Kidney (tissue), 14 donors: ENCODE data around the gene NRXN3. TPM values are rescaled to one million over a fixed set of nuclear protein-coding genes. Genes with fewer than 3 reads are reported as not detected.

Source experiments
- DNase-seq, 5 donors: peaks; one replicate each; pipeline ENCODE4 v3.0.0-alpha.2; 2013 to 2020
- FAIRE-seq: peaks from 2 replicates; lab custom pipeline; 2012; peaks lifted over from hg19 to GRCh38; lab: Jason Lieb, UNC
- H3K27ac ChIP-seq, 2 donors: one replicate each; pipeline ENCODE4 v1.7.0; 2013; ENCODE audit warnings: low read depth in 2 of 2, low read length in 2 of 2, inconsistent platforms in 1 of 2
- H3K27me3 ChIP-seq: one replicate; pipeline ENCODE4 v1.7.1; 2013; ENCODE audit warnings: low read length, inconsistent platforms; ENCODE audit not compliant: control insufficient read depth, insufficient read depth
- H3K36me3 ChIP-seq, 3 donors: one replicate each; pipeline versions ENCODE4 v1.7.0 to v1.7.1; 2013; ENCODE audit warnings: low read length in 3 of 3, control low read depth in 1 of 3, inconsistent platforms in 1 of 3; ENCODE audit not compliant: insufficient read depth in 3 of 3, control insufficient read depth in 2 of 3
- H3K4me1 ChIP-seq, 3 donors: one replicate each; pipeline versions ENCODE4 v1.7.0 to v1.7.1; 2013; ENCODE audit warnings: low read length in 3 of 3, inconsistent platforms in 1 of 3, low read depth in 1 of 3; ENCODE audit not compliant: control insufficient read depth in 2 of 3, insufficient read depth in 2 of 3
- H3K4me3 ChIP-seq, 3 donors: one replicate each; pipeline versions ENCODE4 v1.7.0 to v1.8.1; 2013; ENCODE audit warnings: low read length in 3 of 3, control low read depth in 1 of 3, inconsistent platforms in 1 of 3
- H3K9ac ChIP-seq, 3 donors: one replicate each; pipeline versions ENCODE4 v1.7.0 to v1.7.1; 2013; ENCODE audit warnings: low read length in 3 of 3, control low read depth in 1 of 3, inconsistent platforms in 1 of 3
- H3K9me3 ChIP-seq, 3 donors: one replicate each; pipeline versions ENCODE4 v1.7.0 to v1.7.1; 2013; ENCODE audit warnings: low read length in 3 of 3, control low read depth in 1 of 3, inconsistent platforms in 1 of 3; ENCODE audit not compliant: control insufficient read depth in 2 of 3, insufficient read depth in 1 of 3
- intact Hi-C: fragments of 100-400 bp; cut with DNase I; formaldehyde crosslinking; loops from one replicate; pipeline ENCODE4 v1.11.1; 2022
- polyA plus RNA-seq: library from polyadenylated mRNA; stranded (reverse); fragments of 350-450 nt; fragmentation: Illumina TruSeq; extraction: RNeasy Lipid Tissue Mini Kit (QIAGEN cat#74804); gene quantifications from one replicate; pipeline ENCODE4 v1.2.3, GENCODE V29; 2014; ENCODE audit warnings: low read depth, low replicate concordance; ENCODE audit not compliant: insufficient read depth
- total RNA-seq: library from RNA; stranded (reverse); fragmentation: NEBNext Ultra II Directional; extraction: Animal tissue kit (Norgen Biotek cat#: 25700); gene quantifications from one replicate; pipeline ENCODE4 v1.2.1, GENCODE V29; 2021
- TF ChIP-seq, protein P1 (sequence below): IDR thresholded peaks from 3 replicates; pipeline ENCODE4 v1.5.1; 2012; ENCODE audit warnings: mild to moderate bottlenecking, moderate library complexity, borderline replicate concordance; ENCODE audit not compliant: insufficient read depth; ENCODE audit errors: extremely low read depth
- donor health status: control.
- donor health status: control.
- donor health status: control.
- donor health status: control.
- donor health status: control.
- donor health status: DM: yes; HTN: yes; CAD: no.
- donor health status: Normal renal cell carcinoma (clear cell type).

NRXN3 gene
- total and polyA plus RNA-seq, 2 donors from 2014 or later, result 1.5 to 2.4 TPM

GRCh38 chr14:79630288-79630960 lies 1460.3 kb downstream of the NRXN3 start:
- H3K9me3 ChIP-seq, result no peaks in the 10 kb centered on the region
- no peaks in the 10 kb centered on the region for H3K36me3 ChIP-seq
- intact Hi-C loops, result no loop called here
- H3K27me3 ChIP-seq, result no peaks in the 10 kb centered on the region
- DNase-seq, result no peak
- no peak for FAIRE-seq
- H3K9ac ChIP-seq, result no peak overlapping the region
- TF ChIP-seq, protein P1, sequence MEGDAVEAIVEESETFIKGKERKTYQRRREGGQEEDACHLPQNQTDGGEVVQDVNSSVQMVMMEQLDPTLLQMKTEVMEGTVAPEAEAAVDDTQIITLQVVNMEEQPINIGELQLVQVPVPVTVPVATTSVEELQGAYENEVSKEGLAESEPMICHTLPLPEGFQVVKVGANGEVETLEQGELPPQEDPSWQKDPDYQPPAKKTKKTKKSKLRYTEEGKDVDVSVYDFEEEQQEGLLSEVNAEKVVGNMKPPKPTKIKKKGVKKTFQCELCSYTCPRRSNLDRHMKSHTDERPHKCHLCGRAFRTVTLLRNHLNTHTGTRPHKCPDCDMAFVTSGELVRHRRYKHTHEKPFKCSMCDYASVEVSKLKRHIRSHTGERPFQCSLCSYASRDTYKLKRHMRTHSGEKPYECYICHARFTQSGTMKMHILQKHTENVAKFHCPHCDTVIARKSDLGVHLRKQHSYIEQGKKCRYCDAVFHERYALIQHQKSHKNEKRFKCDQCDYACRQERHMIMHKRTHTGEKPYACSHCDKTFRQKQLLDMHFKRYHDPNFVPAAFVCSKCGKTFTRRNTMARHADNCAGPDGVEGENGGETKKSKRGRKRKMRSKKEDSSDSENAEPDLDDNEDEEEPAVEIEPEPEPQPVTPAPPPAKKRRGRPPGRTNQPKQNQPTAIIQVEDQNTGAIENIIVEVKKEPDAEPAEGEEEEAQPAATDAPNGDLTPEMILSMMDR, result no peak
- H3K4me3 ChIP-seq, result no peak overlapping the region
- no peak overlapping the region for H3K27ac ChIP-seq
- peaks cover 0 to 6% (median 0%) of the 10 kb centered on the region in 3 donors for H3K4me1 ChIP-seq

- FAIRE-seq, result no peak
- Histone ChIP-seq H3K9ac (no peak overlapping the region), H3K27me3 (no peaks in the 10 kb centered on the region), H3K36me3 (no peaks in the 10 kb centered on the region), H3K27ac (no peak overlapping the region), H3K4me3 (no peak overlapping the region), H3K9me3 (no peaks in the 10 kb centered on the region), H3K4me1 (peaks cover 0 to 6% (median 0%) of the 10 kb centered on the region in 3 donors)
- intact Hi-C loops, result no loop called here
- DNase-seq, result peak in 1 of 5 donors; percentile 59
- TF ChIP-seq, protein P1, result no peak
These were observed 1461.1 kb downstream of the NRXN3 start for GRCh38 chr14:79631276-79631675.

DNA sequence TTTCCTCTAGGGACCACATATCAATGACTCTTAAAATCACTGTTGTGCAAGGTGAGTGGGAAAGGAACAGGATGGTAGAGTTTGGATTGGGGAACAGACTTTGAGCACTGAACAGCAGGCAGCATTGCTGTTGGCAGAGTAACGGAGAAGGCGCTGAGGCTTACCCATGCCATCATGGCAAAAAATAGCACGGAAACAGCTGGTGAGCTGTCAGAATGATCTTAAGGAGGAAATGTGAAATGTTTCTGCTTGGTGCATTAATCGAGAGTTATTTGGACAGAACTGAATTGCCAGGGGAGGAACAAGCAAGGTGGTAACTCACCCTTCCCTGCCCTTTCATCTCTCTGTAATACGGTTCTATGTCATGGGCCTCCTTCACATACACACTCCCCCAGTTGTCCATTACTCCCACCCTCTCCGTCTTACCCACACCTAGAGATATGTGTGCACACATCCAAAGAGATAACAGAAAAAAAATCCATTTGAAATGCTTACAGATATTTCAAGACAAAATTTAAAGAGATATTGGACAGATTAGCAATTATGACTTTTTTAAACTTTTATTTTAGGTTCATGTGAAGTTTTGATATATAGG lies 1468.6 kb downstream of the NRXN3 start:
- TF ChIP-seq, protein P1, result no peak
- Histone ChIP-seq H3K27me3 (no peaks in the 10 kb centered on the region), H3K9me3 (no peaks in the 10 kb centered on the region), H3K9ac (no peak overlapping the region), H3K36me3 (no peaks in the 10 kb centered on the region), H3K4me3 (no peak overlapping the region), H3K27ac (no peak overlapping the region), H3K4me1 (peaks cover 0 to 6% (median 0%) of the 10 kb centered on the region in 3 donors)
- intact Hi-C loops, result no loop called here
- DNase-seq (peak in 3 of 5 donors; percentile 23 to 66 (median 57)), FAIRE-seq (no peak)
